Suprapubic skin (tissue), 4 donors: ENCODE measurements around the gene NBR1. TPM values are rescaled to one million over a fixed set of nuclear protein-coding genes. Genes with fewer than 3 reads are reported as not detected.
"Not testable (repeated sequence)": the region's sequence is repeated elsewhere in the genome, so short reads cannot be mapped to it uniquely, and the experiment has no call there.

Experiments
- DNase-seq, 2 donors: peaks; one replicate each; pipeline ENCODE4 v3.0.0-alpha.2; 2019; ENCODE audit warnings: low spot score in 2 of 2
- H3K27ac ChIP-seq: fragments of 200-600 bp; sonication (generic); one replicate; pipeline ENCODE4 v1.5.1; 2019
- H3K27me3 ChIP-seq: fragments of 200-600 bp; sonication (generic); one replicate; pipeline ENCODE4 v1.5.1; 2019
- H3K36me3 ChIP-seq: fragments of 200-600 bp; sonication (generic); one replicate; pipeline ENCODE4 v1.5.1; 2019
- H3K4me1 ChIP-seq: fragments of 200-600 bp; sonication (generic); one replicate; pipeline ENCODE4 v1.5.1; 2019
- H3K4me3 ChIP-seq: fragments of 200-600 bp; sonication (generic); one replicate; pipeline ENCODE4 v1.5.1; 2019; ENCODE audit warnings: mild to moderate bottlenecking
- H3K9me3 ChIP-seq: fragments of 200-600 bp; sonication (generic); one replicate; pipeline ENCODE4 v1.5.1; 2019
- CTCF ChIP-seq, 2 donors: fragments of 200-600 bp in 1 of 2; fragments of 450-650 bp in 1 of 2; sonication (generic) in 1 of 2; IDR thresholded peaks; one replicate each; pipeline ENCODE4 v1.5.1; 2016 to 2019; ENCODE audit warnings: antibody characterized with exemption in 2 of 2, mild to moderate bottlenecking in 1 of 2, moderate library complexity in 1 of 2
- EP300 ChIP-seq: sonication (generic); formaldehyde crosslinking; IDR thresholded peaks from one replicate; pipeline ENCODE4 v1.6.1; 2017; ENCODE audit warnings: antibody characterized with exemption
- POLR2A ChIP-seq, 2 donors: fragments of 450-650 bp; IDR thresholded peaks; one replicate each; pipeline ENCODE4 v1.6.1; 2017; ENCODE audit warnings: antibody characterized with exemption in 2 of 2, mild to moderate bottlenecking in 2 of 2, moderate library complexity in 2 of 2
- POLR2AphosphoS5 ChIP-seq, 3 donors: sonication (generic); formaldehyde crosslinking; IDR thresholded peaks; one replicate each; pipeline ENCODE4 v1.6.1; 2017; ENCODE audit warnings: antibody characterized with exemption in 3 of 3
- WGBS: methylation state at CpG from one replicate; pipeline ENCODE4 v1.1.5; 2018; 5-methylcytosine and 5-hydroxymethylcytosine counted together
- total RNA-seq, 4 donors: library from RNA; depleted of rRNA; stranded (reverse); fragments of >200 nt; gene quantifications; one replicate each; pipeline ENCODE4 v1.1.0, GENCODE V29; 2016

Gene NBR1
- 100 to 1,000 TPM in 1 of 4 donors, 10 to 100 TPM in 3; 75.4 to 102 (median 89.6) TPM for total RNA-seq

DNA sequence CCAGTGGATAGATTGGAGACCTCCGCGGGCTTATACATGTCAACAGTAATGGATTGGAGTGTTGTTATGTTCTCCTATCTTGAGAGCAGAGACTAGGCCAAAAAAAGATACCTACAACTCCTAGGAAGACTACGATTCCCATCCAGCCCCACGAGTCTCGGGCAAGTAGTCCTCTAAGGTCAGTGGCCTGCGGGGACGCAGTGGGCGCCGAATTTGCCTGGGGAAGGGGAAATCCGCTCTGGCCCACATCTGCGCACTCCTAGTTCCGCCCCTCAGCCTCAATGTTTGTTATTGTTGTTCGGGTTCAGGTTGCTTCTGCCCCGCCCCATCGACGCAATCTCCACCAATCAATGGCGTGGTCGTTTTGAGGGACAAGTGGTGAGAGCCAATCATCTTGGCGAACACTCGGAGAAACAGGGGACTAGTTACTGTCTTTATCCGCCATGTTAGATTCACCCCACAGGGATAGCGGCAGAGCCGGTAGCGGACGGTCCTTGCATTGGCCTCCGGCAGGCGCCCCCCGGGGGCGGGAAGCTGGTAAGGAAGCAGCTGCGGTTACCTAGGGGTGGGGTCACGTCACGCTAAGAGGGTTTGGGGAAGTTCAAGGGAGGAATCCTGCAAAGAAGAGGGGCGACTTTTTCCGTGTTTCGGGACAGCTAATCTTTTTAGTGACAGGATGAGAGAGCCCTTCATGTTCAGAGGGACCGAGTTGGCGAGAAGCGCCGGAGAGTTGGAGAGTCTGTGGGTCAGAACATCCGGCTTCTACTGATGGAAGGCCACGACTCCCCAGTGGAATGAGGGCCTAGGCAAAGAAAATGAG is at the start of gene NBR1:
TSS of gene NBR1 (plus strand) at position 449 of the 820 bp plus-strand sequence. CDS start 4,586 bp downstream, outside the sequence.
- WGBS, result 1% methylated on average over 28 of the region's 41 CpGs
- TF ChIP-seq POLR2A (IDR thresholded peaks at IDR 0.05) (peak in 1 of 2 donors; percentile 89), POLR2AphosphoS5 (IDR thresholded peaks at IDR 0.05) (peak in 2 of 3 donors; percentile 49 to 57), EP300 (no peak), CTCF (IDR thresholded peaks at IDR 0.05) (no peak)
- Histone ChIP-seq H3K4me3 (peak within 1 kb of the TSS; percentile 75), H3K27ac (peak within 1 kb of the TSS; percentile 99), H3K4me1 (peaks cover 58% of the 10 kb centered on the region), H3K36me3 (no peaks in the 10 kb centered on the region), H3K27me3 (no peaks in the 10 kb centered on the region), H3K9me3 (no peaks in the 10 kb centered on the region)
- DNase-seq, result peak; percentile 98

GRCh38 chr17:43125133-43125966 is 45.7 kb upstream of the NBR1 start, which contains the start of gene BRCA1:
BRCA1 (minus strand) TSS chr17:43125364; CDS start chr17:43124096, 1,268 bp downstream.
- 3% methylated on average over 38 of the region's 38 CpGs for WGBS
- Histone ChIP-seq H3K4me1 (peaks cover 35% of the 10 kb centered on the region), H3K4me3 (peak within 1 kb of the TSS; percentile 60)

GRCh38 chr17:43125967-43126910 is 44.8 kb upstream of the NBR1 start:
- Histone ChIP-seq H3K27me3 (no peaks in the 10 kb centered on the region), H3K4me1 (peaks cover 35% of the 10 kb centered on the region), H3K27ac (peak overlapping the region; percentile 84), H3K9me3 (no peaks in the 10 kb centered on the region), H3K4me3 (peak overlapping the region; percentile 60), H3K36me3 (no peaks in the 10 kb centered on the region)
- peak in 1 of 2 donors; percentile 70 for DNase-seq
- WGBS, result 78% methylated on average over 55 of the region's 59 CpGs
- TF ChIP-seq POLR2A (IDR thresholded peaks at IDR 0.05) (no peak), POLR2AphosphoS5 (IDR thresholded peaks at IDR 0.05) (no peak), EP300 (no peak), CTCF (IDR thresholded peaks at IDR 0.05) (no peak)

More at GRCh38 chr17:43125133-43125966, 45.7 kb upstream of the NBR1 start, which contains the start of gene BRCA1:
- Histone ChIP-seq H3K27me3 (no peaks in the 10 kb centered on the region), H3K27ac (peak within 1 kb of the TSS; percentile 84), H3K9me3 (no peaks in the 10 kb centered on the region), H3K36me3 (no peaks in the 10 kb centered on the region)
- peak; percentile 94 to 95 for DNase-seq
- TF ChIP-seq EP300 (no peak), POLR2A (IDR thresholded peaks at IDR 0.05) (peak in 1 of 2 donors; percentile 66), POLR2AphosphoS5 (IDR thresholded peaks at IDR 0.05) (peak; percentile 55 to 88 (median 84)), CTCF (IDR thresholded peaks at IDR 0.05) (no peak)

- Histone ChIP-seq H3K27me3 (no peaks in the 10 kb centered on the region), H3K9me3 (no peaks in the 10 kb centered on the region), H3K4me1 (peaks cover 35% of the 10 kb centered on the region), H3K27ac (no peak overlapping the region), H3K36me3 (no peaks in the 10 kb centered on the region), H3K4me3 (peak overlapping the region; percentile 60)
- 95% methylated on average over 10 of the region's 24 CpGs for WGBS
- DNase-seq, result no peak
- TF ChIP-seq EP300 (no peak), CTCF (IDR thresholded peaks at IDR 0.05) (no peak)
Measured at GRCh38 chr17:43126911-43127290, 44.1 kb upstream of the NBR1 start.

- not testable (repeated sequence) for H3K36me3 ChIP-seq, H3K9me3 ChIP-seq, H3K4me3 ChIP-seq, DNase-seq, H3K27ac ChIP-seq, H3K27me3 ChIP-seq
- H3K4me1 ChIP-seq, result peaks cover 35% of the 10 kb centered on the region
- 89% methylated on average over 6 of the region's 6 CpGs for WGBS
Measured at GRCh38 chr17:43127333-43127876, 43.6 kb upstream of the NBR1 start.
